HG03558 (cell line): ENCODE data around the gene INPP4B.
"Not testable (repeated sequence)": the region's sequence is repeated elsewhere in the genome, so short reads cannot be mapped to it uniquely, and the experiment has no call there.

Source experiments
- ATAC-seq: cut with Tn5 transposase; IDR thresholded peaks from one replicate; pipeline ENCODE4 v1.9.1; 2021; ENCODE audit warnings: moderate number of reproducible peaks; ENCODE audit not compliant: unreplicated experiment; ENCODE audit errors: extremely low read depth

INPP4B gene

GRCh38 chr4:142826503-142827241 is 19.4 kb downstream of the INPP4B start:
- no peak for ATAC-seq

GRCh38 chr4:142824368-142824767 is 21.7 kb downstream of the INPP4B start:
- ATAC-seq: no peak

- ATAC-seq: no peak
These were observed 22.3 kb downstream of the INPP4B start for GRCh38 chr4:142823796-142824195.

- no peak for ATAC-seq
These were observed 27.6 kb downstream of the INPP4B start for GRCh38 chr4:142818476-142818875.

GRCh38 chr4:142818031-142818430 is 28.1 kb downstream of the INPP4B start:
- ATAC-seq: no peak

GRCh38 chr4:142817442-142817841 is 28.7 kb downstream of the INPP4B start:
- ATAC-seq: no peak

- ATAC-seq: no peak
These were observed 30.3 kb downstream of the INPP4B start for GRCh38 chr4:142815834-142816233.

- no peak for ATAC-seq
These were observed 32.7 kb downstream of the INPP4B start for GRCh38 chr4:142813388-142813787.

- ATAC-seq: no peak
These were observed 34.0 kb downstream of the INPP4B start for GRCh38 chr4:142812091-142812490.

- ATAC-seq: no peak
These were observed 35.1 kb downstream of the INPP4B start for GRCh38 chr4:142811034-142811433.

GRCh38 chr4:142809559-142809958 is 36.5 kb downstream of the INPP4B start:
- ATAC-seq: no peak

- ATAC-seq: not testable (repeated sequence)
These were observed 42.2 kb downstream of the INPP4B start for GRCh38 chr4:142803879-142804278.

- ATAC-seq: no peak
These were observed 44.1 kb downstream of the INPP4B start for GRCh38 chr4:142801966-142802365.

- no peak for ATAC-seq
These were observed 65.0 kb downstream of the INPP4B start for GRCh38 chr4:142781114-142781513.

- no peak for ATAC-seq
These were observed 67.2 kb downstream of the INPP4B start for GRCh38 chr4:142778900-142779299.

- no peak for ATAC-seq
These were observed 67.7 kb downstream of the INPP4B start for GRCh38 chr4:142778430-142778829.

GRCh38 chr4:142777045-142777743 is 68.9 kb downstream of the INPP4B start:
- ATAC-seq: no peak

- ATAC-seq: no peak
These were observed 70.1 kb downstream of the INPP4B start for GRCh38 chr4:142776026-142776425.

GRCh38 chr4:142773505-142773904 is 72.6 kb downstream of the INPP4B start:
- no peak for ATAC-seq

- ATAC-seq: no peak
These were observed 83.8 kb downstream of the INPP4B start for GRCh38 chr4:142762280-142762679.

- ATAC-seq: no peak
These were observed 93.8 kb downstream of the INPP4B start for GRCh38 chr4:142752202-142752786.
